Bronchial epithelial cell (primary cell): ENCODE results near the gene PLK3. TPM values are rescaled to one million over a fixed set of nuclear protein-coding genes. Genes with fewer than 3 reads are reported as not detected.
"Not testable (repeated sequence)": the region's sequence is repeated elsewhere in the genome, so short reads cannot be mapped to it uniquely, and the experiment has no call there.

Source experiments
- DNase-seq: peaks from one replicate; pipeline ENCODE4 v3.0.0-alpha.2; 2010; ENCODE audit warnings: low read depth
- FAIRE-seq: peaks from 2 replicates; lab custom pipeline; 2011; peaks lifted over from hg19 to GRCh38; lab: Jason Lieb, UNC
- H3K27me3 ChIP-seq: 2 replicates; pipeline ENCODE4 v1.5.1; 2011; ENCODE audit warnings: low read length; ENCODE audit not compliant: control insufficient read depth, insufficient read depth
- H3K36me3 ChIP-seq: 2 replicates; pipeline ENCODE4 v1.5.1; 2011; ENCODE audit warnings: low read length; ENCODE audit not compliant: control insufficient read depth, insufficient read depth
- H3K4me3 ChIP-seq: 2 replicates; pipeline ENCODE4 v1.5.1; 2011; ENCODE audit warnings: mild to moderate bottlenecking, low read depth, low read length, control low read depth
- total RNA-seq: library from RNA; depleted of rRNA; stranded (reverse); fragments of >200 nt; gene quantifications from 2 replicates; pipeline ENCODE4 v1.2.1, GENCODE V29; 2014
- TF ChIP-seq, protein P1 (sequence below): IDR thresholded peaks from 2 replicates; pipeline ENCODE4 v1.5.1; 2011; ENCODE audit warnings: mild to moderate bottlenecking, moderate library complexity, low read length, control low read depth, inconsistent platforms; ENCODE audit not compliant: insufficient read depth, severe bottlenecking

PLK3 gene
- total RNA-seq, 1 donor from 2014 or later, result 19.5 TPM

DNA sequence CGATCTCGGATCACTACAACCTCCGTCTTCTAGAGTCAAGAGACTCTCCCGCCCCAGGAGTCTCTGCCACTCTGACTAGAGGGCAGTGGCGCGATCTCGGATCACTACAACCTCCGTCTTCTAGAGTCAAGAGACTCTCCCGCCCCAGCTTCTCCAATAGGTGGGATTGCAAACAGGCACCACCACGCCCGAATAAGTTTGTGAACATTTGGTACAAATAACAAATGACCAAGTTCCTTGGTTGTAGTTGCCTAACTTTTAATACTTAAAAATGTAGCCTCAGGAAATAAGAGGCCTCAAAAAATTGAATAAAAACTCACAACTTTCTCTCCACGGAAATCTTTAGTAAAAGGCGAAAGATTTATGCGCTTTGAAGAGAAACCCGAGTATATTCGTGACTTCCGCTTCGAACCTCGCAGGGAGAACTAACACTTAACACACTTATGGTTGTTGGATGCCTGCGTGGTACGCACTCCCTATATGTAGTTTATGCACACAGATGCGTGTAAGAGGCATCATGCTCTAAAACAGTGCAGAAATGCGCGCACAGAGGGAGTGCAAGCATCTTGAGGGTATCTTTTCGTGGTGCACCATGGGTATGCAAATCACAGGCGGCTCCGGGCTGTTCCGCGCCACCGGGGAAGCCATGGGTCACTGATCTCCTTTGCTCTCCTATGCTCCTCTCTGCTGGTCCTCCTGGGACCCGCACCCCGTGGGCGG is 19.6 kb downstream of the PLK3 start:
- Histone ChIP-seq H3K4me3 (peak overlapping the region; percentile 45), H3K36me3 (no peaks in the 10 kb centered on the region), H3K27me3 (no peaks in the 10 kb centered on the region)
- DNase-seq (peak; percentile 92), FAIRE-seq (peak; percentile 92)
- TF ChIP-seq, protein P1, sequence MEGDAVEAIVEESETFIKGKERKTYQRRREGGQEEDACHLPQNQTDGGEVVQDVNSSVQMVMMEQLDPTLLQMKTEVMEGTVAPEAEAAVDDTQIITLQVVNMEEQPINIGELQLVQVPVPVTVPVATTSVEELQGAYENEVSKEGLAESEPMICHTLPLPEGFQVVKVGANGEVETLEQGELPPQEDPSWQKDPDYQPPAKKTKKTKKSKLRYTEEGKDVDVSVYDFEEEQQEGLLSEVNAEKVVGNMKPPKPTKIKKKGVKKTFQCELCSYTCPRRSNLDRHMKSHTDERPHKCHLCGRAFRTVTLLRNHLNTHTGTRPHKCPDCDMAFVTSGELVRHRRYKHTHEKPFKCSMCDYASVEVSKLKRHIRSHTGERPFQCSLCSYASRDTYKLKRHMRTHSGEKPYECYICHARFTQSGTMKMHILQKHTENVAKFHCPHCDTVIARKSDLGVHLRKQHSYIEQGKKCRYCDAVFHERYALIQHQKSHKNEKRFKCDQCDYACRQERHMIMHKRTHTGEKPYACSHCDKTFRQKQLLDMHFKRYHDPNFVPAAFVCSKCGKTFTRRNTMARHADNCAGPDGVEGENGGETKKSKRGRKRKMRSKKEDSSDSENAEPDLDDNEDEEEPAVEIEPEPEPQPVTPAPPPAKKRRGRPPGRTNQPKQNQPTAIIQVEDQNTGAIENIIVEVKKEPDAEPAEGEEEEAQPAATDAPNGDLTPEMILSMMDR, result peak; percentile 1

DNA sequence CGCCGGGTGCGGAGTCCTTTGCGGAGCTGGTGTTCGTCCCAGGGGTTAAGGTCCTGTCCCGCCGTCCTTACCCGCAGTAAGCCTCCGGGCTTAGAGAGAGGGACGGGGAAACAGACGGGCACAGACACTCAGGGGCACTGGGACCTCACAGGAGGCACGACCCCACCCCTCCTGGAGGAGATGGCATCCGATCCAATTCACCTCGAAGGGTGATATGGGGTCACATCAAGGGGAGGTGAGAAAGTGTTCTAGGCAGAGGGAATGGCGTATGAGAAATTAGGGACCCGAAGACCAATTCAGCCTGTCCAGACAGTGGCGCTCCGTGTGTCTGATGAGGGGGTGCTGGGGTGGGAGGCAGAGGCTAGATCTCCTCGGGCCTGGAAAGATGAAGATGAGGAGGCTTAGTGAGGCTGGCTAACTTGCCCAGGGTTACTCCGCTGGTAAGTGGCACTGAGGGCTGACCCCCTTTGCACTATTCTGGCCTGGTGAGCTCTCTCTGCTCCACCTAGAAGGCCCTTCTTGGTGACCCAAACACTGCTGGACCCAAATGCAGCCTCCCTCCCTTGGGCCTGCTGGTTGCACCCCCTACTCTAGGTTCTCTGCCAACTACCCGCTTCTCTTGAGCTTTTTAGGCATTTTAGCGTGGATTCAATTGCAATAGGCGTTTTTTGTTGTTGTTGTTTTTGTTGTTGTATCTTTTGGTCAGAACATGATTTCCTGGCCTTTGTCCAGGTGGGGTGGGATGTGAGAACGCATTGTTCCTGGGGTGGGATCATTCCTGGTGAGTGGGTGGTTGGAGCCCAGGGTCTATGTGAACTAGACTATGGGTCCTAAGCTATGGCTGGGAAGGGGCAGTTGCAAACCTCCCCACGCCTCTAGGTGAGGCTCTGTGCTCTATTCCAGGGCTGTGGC is 20.4 kb downstream of the PLK3 start:
- FAIRE-seq (no peak), DNase-seq (no peak)
- H3K36me3 ChIP-seq, result no peaks in the 10 kb centered on the region
- H3K4me3 ChIP-seq, result peak overlapping the region; percentile 45
- TF ChIP-seq, protein P1, result no peak
- H3K27me3 ChIP-seq, result no peaks in the 10 kb centered on the region

DNA sequence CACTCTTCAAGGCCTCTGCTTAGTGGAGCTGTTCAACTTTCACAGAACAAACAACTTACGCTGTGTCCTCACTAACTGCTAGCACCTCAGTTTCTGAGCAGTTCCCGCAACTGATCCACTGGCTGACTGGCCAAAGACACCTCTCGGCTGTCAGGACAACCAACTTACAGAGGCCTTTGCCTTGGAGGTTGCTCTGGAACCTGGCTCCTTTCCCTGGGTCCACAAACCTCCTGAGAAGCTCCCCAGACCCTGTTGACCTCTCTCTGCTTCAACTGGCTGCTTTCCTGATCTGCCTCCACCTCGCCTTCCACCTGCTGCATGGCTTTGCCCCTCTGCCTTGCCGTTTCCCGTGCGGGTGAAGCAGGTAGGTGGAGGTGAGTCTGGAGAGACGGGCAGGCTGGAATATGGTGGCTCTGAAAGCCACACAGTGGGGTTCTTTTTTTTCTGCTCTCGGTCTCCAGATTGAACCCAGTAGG is 21.1 kb downstream of the PLK3 start:
- FAIRE-seq (no peak), DNase-seq (no peak)
- TF ChIP-seq, protein P1, result no peak
- Histone ChIP-seq H3K4me3 (no peak overlapping the region), H3K27me3 (no peaks in the 10 kb centered on the region), H3K36me3 (no peaks in the 10 kb centered on the region)

DNA sequence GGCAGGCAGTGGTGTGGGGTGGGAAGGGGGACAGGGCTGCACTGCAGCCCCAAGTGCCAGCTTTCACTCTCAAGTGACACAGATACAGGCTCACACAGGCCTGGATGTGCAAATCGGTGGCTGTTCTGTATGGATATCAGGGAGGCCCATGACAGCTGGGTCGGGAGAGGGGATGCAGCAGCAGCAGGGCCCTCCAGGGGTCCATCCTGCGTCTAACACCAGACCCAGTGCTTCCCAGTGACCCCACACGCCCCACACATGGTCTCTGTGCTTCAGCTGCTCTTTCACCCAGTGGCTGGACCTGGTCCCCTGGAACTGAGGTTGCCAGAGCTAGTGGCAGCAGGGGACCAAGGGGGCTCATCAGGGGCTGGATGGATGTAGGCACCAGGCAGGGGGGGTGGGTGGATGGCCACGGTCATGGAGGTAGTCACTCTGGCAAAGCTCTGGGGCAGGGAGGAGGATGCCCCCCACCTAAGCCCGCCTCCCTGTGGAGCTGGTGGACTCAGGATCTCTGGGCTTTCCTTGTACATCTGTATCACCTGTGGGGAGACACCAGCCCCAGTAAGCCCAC is 22.0 kb downstream of the PLK3 start:
- FAIRE-seq, result no peak
- Histone ChIP-seq H3K4me3 (no peak overlapping the region), H3K36me3 (no peaks in the 10 kb centered on the region), H3K27me3 (no peaks in the 10 kb centered on the region)
- DNase-seq, result no peak
- TF ChIP-seq, protein P1, result no peak

DNA sequence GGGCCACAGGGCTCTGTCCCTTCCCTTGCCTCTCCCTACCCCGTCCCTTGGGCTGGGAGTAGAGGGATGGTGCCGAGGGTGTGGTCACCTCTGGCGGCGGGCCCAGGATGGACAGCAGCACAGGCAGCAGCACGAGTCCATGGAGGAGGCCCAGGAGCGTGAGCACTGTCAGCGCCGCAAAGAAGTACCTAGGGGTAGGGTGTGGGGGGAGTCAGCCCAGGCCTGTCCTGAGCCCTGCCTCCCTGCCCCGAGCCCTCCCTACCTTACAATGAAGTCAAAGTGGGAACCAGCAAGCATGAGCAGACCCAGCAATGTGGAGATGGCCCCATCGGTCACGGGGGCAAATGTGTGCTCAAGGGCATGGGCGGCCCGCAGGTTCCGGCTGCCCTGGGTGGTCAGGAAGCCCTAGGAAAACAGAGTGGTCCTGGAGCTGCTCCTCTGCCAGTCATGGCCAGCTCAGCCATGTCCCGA is 22.8 kb downstream of the PLK3 start:
- Histone ChIP-seq H3K36me3 (no peaks in the 10 kb centered on the region), H3K4me3 (no peak overlapping the region), H3K27me3 (no peaks in the 10 kb centered on the region)
- DNase-seq, result no peak
- no peak for FAIRE-seq
- TF ChIP-seq, protein P1, result no peak

DNA sequence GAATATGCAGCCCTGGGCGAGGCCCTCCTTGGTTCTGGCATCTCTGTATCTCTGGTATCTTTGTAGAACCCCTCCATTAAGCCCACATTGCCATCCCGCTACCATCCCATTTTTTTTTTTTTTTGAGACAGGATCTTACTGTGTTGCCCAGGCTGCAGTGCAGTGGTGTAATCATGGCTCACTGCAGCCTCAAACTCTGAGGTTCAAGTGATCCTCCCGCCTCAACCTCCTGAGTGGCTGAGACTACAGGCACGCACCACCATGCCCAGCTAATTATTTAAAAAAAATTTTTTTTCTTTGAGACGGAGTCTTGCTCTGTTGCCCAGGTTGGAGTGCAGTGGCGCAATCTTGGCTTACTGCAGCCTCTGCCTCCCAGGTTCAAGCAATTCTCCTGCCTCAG is 24.2 kb downstream of the PLK3 start:
- not testable (repeated sequence) for H3K4me3 ChIP-seq, FAIRE-seq

More for the DNA sequence above, 24.2 kb downstream of the PLK3 start:
- not testable (repeated sequence) for DNase-seq, H3K36me3 ChIP-seq, H3K27me3 ChIP-seq
